ENCODE results near the gene ANTXR2. TPM values are rescaled to one million over a fixed set of nuclear protein-coding genes. Genes with fewer than 3 reads are reported as not detected.

ANTXR2 gene
- total and polyA plus RNA-seq, 12 donors = 9.9 to 68.4 (median 49.2) TPM

DNA sequence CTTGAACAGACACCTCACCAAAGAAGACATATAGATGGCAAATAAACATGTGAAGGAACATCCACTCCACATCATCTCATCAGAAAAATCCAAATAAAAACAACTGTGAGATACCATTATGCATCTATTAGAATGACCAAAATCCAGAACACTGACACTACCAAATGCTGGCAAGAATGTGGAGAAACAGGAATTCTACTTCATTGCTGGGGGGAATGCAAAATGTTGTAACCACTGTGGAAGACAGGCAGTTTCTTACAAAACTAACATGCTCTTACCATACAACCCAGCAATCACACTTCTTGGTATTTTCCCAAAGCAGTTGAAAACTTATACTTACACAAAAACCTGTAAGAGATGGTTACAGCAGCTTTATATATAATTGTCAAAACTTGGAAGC is 38.2 kb upstream of the ANTXR2 start:
- DNase-seq (no peak), ATAC-seq (no peak)
- TF ChIP-seq, protein P1, sequence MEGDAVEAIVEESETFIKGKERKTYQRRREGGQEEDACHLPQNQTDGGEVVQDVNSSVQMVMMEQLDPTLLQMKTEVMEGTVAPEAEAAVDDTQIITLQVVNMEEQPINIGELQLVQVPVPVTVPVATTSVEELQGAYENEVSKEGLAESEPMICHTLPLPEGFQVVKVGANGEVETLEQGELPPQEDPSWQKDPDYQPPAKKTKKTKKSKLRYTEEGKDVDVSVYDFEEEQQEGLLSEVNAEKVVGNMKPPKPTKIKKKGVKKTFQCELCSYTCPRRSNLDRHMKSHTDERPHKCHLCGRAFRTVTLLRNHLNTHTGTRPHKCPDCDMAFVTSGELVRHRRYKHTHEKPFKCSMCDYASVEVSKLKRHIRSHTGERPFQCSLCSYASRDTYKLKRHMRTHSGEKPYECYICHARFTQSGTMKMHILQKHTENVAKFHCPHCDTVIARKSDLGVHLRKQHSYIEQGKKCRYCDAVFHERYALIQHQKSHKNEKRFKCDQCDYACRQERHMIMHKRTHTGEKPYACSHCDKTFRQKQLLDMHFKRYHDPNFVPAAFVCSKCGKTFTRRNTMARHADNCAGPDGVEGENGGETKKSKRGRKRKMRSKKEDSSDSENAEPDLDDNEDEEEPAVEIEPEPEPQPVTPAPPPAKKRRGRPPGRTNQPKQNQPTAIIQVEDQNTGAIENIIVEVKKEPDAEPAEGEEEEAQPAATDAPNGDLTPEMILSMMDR (IDR thresholded peaks at IDR 0.05) = no peak
- Histone ChIP-seq H3K4me3 (no peak overlapping the region), H3K27me3 (no peaks in the 10 kb centered on the region), H3K36me3 (no peaks in the 10 kb centered on the region), H3K4me1 (no peaks in the 10 kb centered on the region), H3K27ac (no peak overlapping the region), H3K9me3 (peaks cover 0 to 24% (median 9%) of the 10 kb centered on the region in 11 donors)
- intact Hi-C loops (cut with DNase I) = no loop called here

- DNase-seq (no peak), ATAC-seq (no peak)
- WGBS, 2 donors = 98 to 100% methylated on average over 1 of the region's 1 CpG
- Histone ChIP-seq H3K4me3 (no peak overlapping the region), H3K4me1 (no peaks in the 10 kb centered on the region), H3K36me3 (no peaks in the 10 kb centered on the region), H3K9me3 (peaks cover 0 to 26% (median 9%) of the 10 kb centered on the region in 11 donors), H3K27me3 (no peaks in the 10 kb centered on the region), H3K27ac (no peak overlapping the region)
- TF ChIP-seq, protein P1 (IDR thresholded peaks at IDR 0.05) = no peak
- intact Hi-C loops (cut with DNase I) = no loop called here
Measured at GRCh38 chr4:80107374-80107773, 34.3 kb upstream of the ANTXR2 start.

- Histone ChIP-seq H3K9me3 (peaks cover 0 to 26% (median 9%) of the 10 kb centered on the region in 11 donors), H3K36me3 (no peaks in the 10 kb centered on the region), H3K4me3 (no peak overlapping the region), H3K4me1 (peaks cover 0 to 5% (median 0%) of the 10 kb centered on the region in 9 donors), H3K27ac (no peak overlapping the region), H3K27me3 (no peaks in the 10 kb centered on the region)
- intact Hi-C loops (cut with DNase I) = no loop called here
- TF ChIP-seq, protein P1 (IDR thresholded peaks at IDR 0.05) = no peak
- 91 to 100% methylated on average over 1 of the region's 1 CpG for WGBS, 2 donors
- DNase-seq = no peak
- no peak for ATAC-seq
Measured at GRCh38 chr4:80104927-80105326, 31.9 kb upstream of the ANTXR2 start.

DNA sequence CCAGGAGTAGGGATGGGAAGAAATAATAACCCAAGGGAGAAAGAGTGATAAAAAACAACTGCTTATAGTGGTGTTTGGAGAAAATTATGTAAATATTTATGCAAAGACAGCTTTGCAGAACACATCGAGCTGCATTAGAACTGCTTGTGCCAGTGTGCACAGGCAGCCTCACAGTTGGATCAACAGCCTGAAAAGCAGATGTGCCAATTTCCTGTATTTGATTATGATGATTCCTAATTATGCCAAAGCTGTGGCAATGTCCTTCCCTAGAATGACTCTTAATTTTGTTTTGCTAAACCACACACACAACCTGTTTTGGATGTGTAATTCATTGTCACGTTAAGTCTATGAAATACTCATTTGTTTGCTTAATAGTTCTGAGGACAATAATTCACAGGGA is 30.6 kb upstream of the ANTXR2 start:
- TF ChIP-seq, protein P1 (IDR thresholded peaks at IDR 0.05) = no peak
- H3K4me3 ChIP-seq = no peak overlapping the region
- WGBS, 2 donors = 87 to 92% methylated on average over 2 of the region's 2 CpGs
- no peak for DNase-seq
- no peaks in the 10 kb centered on the region for H3K27me3 ChIP-seq
- H3K36me3 ChIP-seq = no peaks in the 10 kb centered on the region
- H3K4me1 ChIP-seq = peaks cover 0 to 5% (median 0%) of the 10 kb centered on the region in 9 donors
- peaks cover 0 to 26% (median 9%) of the 10 kb centered on the region in 11 donors for H3K9me3 ChIP-seq
- intact Hi-C loops (cut with DNase I) = no loop called here
- no peak overlapping the region for H3K27ac ChIP-seq
- ATAC-seq = no peak

- peaks cover 0 to 7% (median under 1%) of the 10 kb centered on the region in 11 donors for H3K9me3 ChIP-seq
- H3K27me3 ChIP-seq = no peaks in the 10 kb centered on the region
- intact Hi-C loops (cut with DNase I) = no loop called here
- ATAC-seq (no peak), DNase-seq (no peak)
- peaks cover 0 to 20% (median 6%) of the 10 kb centered on the region in 9 donors for H3K4me1 ChIP-seq
- no peak overlapping the region for H3K27ac ChIP-seq
- no peaks in the 10 kb centered on the region for H3K36me3 ChIP-seq
- TF ChIP-seq, protein P1 (IDR thresholded peaks at IDR 0.05) = no peak
- no peak overlapping the region for H3K4me3 ChIP-seq
Measured at GRCh38 chr4:80101792-80102116, 28.7 kb upstream of the ANTXR2 start.

Data from heart right ventricle (tissue), 16 donors.